ENCODE data around the gene RNF130.

The RNF130 gene

DNA sequence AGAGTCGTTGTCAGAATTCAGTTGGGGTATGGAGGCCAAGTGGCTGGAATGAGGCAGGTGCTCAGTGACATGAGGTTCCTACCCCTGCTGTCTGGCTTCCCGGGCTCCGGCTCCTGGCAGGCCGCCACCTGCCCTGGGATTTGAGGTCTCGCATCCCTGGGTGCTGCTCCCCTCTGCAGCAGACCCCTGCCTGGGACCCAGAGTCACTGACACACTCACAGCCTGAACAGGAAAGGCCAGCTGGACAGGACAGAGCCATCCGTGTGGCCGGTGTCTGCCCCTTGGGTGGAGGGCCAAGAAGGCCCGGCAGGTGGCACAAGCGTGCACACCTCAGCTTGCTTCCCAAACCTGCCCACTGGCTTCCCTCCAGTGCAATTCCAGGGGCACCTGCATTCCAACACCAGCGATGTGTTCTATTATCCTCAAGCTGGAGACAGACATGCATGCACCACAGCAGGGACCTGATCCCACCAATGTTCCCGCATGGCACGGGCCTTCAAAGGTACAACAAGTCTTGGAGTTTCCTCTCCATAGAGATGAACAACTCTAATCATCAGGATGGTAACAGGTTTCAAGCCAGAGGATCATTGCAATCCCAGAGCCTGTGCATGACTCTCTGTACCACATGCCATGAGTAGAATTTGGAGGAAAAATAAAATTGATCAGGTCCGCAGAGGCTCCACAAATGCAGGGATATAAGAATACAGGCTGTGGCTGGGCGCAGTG lies 45.6 kb upstream of the RNF130 start:
- Histone ChIP-seq H3K27ac (no peak overlapping the region), H3K4me3 (no peak overlapping the region)
- peak; percentile 50 for DNase-seq (ENCODE audit: low spot score)
- TF ChIP-seq, protein P1, sequence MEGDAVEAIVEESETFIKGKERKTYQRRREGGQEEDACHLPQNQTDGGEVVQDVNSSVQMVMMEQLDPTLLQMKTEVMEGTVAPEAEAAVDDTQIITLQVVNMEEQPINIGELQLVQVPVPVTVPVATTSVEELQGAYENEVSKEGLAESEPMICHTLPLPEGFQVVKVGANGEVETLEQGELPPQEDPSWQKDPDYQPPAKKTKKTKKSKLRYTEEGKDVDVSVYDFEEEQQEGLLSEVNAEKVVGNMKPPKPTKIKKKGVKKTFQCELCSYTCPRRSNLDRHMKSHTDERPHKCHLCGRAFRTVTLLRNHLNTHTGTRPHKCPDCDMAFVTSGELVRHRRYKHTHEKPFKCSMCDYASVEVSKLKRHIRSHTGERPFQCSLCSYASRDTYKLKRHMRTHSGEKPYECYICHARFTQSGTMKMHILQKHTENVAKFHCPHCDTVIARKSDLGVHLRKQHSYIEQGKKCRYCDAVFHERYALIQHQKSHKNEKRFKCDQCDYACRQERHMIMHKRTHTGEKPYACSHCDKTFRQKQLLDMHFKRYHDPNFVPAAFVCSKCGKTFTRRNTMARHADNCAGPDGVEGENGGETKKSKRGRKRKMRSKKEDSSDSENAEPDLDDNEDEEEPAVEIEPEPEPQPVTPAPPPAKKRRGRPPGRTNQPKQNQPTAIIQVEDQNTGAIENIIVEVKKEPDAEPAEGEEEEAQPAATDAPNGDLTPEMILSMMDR (IDR thresholded peaks at IDR 0.05), result no peak

DNA sequence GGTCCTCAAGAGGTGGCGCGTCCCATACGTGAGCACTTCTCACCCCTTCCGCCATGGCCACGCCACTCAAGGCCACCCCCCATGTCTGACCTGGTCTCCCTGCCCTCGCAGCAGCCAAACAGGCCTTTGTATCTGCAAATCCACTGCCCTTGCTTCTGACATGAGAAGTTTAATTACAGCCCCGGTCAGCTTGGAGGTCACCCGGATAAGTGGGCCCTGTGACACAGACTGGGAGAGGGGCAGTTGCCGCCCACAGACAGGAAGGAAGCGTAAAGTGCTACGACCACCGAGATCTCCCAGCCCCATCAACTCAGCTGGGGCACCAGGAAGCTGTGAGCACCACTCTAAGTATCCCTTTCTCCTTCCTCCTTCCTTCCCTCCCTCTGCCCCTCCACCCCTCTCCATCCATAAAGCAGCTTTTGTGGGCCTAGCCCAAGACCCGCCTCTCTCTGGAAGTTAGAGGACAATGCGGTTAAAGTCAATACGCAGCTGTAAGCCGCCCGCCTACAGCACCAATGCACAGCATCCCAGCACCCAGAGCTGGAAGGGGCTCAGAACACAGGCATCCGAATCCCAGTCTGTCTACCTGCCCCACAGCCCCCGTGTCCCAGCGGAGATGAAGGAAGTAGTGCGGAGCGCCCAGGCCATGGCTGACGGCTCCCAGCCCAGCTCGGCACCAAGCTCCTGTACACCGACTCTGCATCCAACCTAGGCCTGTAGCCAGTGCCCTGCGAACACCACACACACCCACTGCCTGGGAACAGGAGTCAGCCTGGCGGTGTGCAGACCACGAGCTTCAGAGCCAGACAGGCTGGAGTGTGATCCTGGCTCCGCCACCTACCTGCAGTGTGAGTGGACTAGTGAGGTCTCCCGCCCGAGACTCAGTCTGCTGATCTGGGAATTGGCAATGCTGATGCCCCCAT lies 44.8 kb upstream of the RNF130 start:
- DNase-seq (ENCODE audit: low spot score), result peak; percentile 68
- no peak overlapping the region for H3K4me3 ChIP-seq

DNA sequence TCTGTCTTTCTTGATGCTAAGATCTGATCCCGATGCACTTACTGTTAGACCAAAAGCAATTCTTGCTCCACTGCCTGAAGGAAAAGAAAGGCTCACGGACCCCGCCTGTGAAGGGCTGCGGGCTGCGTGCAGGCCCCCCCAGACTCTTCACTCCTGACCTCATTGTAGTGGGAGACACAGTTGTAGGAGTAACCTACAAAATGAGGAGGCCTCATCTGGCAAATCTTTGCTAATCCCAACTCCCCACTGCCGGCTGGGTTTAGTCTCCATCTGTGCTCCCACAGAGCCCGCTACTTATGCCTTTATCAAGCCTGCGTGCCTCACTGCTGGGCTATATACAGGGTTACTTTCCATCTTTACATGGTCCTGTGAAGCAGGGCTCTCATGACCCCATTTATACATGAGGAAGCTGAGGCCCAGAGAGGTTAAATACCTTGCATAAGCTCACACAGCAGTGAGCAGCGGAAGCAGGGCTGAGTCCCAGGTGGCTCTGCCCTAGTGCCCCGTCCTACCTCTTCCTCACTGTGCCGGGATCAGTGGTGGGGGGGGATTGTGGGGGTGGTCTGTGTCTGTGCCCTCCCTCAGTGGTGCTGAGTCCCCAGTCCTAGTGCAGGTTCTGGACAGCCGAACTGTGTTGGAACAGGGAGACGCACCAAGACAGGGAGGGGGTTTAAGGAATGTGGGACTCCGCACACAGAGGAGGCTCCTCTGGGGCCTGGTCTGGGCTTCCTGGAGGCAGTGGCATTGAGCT lies 43.9 kb upstream of the RNF130 start:
- Histone ChIP-seq H3K27ac (no peak overlapping the region), H3K4me3 (no peak overlapping the region)
- TF ChIP-seq, protein P1 (IDR thresholded peaks at IDR 0.05), result no peak
- DNase-seq (ENCODE audit: low spot score), result peak; percentile 52

More for the DNA sequence above, 44.8 kb upstream of the RNF130 start:
- H3K27ac ChIP-seq, result no peak overlapping the region
- TF ChIP-seq, protein P1 (IDR thresholded peaks at IDR 0.05), result no peak

DNA sequence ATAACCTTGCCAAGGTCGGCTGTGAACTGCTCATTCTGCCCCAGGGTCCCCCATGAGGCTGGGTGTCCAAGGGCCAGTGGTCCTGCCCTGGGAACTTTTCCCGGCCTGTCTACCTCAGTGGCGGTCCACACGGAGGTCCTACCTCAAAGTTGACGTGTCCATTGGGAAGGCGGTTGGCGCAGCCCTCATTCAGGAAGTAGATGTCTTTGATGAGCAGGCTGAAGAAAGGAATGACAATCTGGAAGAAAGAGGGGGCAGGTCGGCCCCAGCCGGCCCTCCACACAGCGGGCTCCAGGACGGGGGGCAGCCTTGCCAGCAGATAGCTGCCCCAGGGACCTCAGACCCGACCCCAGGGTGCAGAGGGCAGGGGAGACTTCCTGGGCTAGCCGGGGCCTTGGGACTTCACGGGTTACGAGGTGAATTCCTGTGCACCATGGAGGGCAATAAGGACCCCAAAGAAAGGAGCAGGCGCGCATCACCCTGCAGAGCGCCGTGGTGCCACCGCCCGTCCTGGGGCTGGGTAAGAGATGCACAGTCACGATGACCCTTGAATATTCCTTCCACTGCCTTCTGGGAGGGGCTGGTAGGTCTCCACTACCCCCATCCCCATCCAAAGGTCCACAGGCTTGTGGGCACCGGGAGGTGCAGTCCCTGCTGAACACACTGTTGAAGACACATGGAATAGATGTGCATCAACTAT lies 42.9 kb upstream of the RNF130 start:
- TF ChIP-seq, protein P1 (IDR thresholded peaks at IDR 0.05), result no peak
- peak; percentile 65 for DNase-seq (ENCODE audit: low spot score)
- Histone ChIP-seq H3K27ac (no peak overlapping the region), H3K4me3 (no peak overlapping the region)

DNA sequence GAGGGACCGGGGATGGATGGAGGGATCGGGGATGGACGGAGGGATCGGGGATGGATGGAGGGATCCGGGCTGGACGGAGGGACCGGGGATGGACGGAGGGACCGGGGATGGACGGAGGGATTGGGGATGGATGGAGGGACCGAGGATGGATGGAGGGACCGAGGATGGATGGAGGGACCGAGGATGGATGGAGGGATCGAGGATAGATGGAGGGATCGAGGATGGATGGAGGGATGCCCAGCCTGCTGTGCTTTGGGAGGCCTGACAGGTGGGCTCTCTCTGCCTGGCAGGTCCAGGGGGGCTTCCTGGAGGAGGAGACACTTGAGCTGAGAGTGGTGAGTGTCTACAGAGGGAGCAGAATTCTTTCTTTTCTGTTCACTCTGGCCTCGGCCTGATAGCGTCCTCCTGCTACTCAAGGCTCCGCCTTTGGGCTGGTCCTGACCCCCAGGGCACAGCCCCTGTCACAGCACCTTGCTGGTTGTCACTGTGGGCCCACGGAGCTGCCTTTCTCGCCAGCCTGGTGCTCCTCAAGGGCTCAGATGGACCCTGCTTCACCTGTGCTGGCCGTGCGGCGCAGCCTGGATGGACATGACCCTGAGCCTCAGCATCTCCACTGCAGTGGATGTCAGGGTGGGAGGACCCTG lies 42.2 kb upstream of the RNF130 start:
- Histone ChIP-seq H3K4me3 (no peak overlapping the region), H3K27ac (no peak overlapping the region)
- TF ChIP-seq, protein P1 (IDR thresholded peaks at IDR 0.05), result no peak
- DNase-seq (ENCODE audit: low spot score), result peak; percentile 24
